Peyer's patch (tissue), 4 donors: ENCODE results near the gene UBAC2.

ENCODE experiments used
- POLR2A ChIP-seq, 2 donors: fragments of 450-650 bp; IDR thresholded peaks; one replicate each; pipeline ENCODE4 v1.5.1; 2017; ENCODE audit warnings: antibody characterized with exemption in 2 of 2, mild to moderate bottlenecking in 2 of 2, moderate library complexity in 2 of 2
- TF ChIP-seq, protein P1 (sequence below), 6 experiments: fragments of 450-650 bp in 4 of 6; fragments of 200-600 bp in 2 of 6; sonication (generic) in 1 of 6; IDR thresholded peaks; one replicate each; pipeline ENCODE4 v1.5.1; 2017 to 2019; ENCODE audit warnings: antibody characterized with exemption in 6 of 6, mild to moderate bottlenecking in 3 of 6, moderate library complexity in 1 of 6

DNA sequence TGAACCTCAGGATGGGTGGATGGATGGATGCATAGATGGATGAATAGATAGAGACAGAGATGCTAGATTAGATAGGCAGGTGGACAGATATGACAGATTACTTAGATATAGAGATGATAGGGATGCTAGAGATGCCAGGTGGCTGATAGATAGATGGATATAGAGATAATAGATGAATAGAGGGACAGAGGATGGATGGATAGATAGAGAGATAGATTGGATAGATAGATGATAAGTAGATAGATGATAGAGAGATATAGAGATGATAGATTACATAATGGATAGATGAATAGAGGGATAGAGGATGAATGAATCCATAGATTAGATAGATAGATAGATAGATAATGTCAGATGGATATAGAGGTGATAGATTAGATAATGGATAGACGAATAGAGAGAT is 212.2 kb downstream of the UBAC2 start:
- TF ChIP-seq, protein P1, sequence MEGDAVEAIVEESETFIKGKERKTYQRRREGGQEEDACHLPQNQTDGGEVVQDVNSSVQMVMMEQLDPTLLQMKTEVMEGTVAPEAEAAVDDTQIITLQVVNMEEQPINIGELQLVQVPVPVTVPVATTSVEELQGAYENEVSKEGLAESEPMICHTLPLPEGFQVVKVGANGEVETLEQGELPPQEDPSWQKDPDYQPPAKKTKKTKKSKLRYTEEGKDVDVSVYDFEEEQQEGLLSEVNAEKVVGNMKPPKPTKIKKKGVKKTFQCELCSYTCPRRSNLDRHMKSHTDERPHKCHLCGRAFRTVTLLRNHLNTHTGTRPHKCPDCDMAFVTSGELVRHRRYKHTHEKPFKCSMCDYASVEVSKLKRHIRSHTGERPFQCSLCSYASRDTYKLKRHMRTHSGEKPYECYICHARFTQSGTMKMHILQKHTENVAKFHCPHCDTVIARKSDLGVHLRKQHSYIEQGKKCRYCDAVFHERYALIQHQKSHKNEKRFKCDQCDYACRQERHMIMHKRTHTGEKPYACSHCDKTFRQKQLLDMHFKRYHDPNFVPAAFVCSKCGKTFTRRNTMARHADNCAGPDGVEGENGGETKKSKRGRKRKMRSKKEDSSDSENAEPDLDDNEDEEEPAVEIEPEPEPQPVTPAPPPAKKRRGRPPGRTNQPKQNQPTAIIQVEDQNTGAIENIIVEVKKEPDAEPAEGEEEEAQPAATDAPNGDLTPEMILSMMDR (IDR thresholded peaks at IDR 0.05): no peak
- TF ChIP-seq POLR2A (IDR thresholded peaks at IDR 0.05): no peak
